ENCODE data around the gene KCMF1. TPM values are rescaled to one million over a fixed set of nuclear protein-coding genes. Genes with fewer than 3 reads are reported as not detected.

KCMF1 gene
- total and polyA plus RNA-seq, 2 of the 13 experiments (the other 11 are each of a cell fraction or from before 2014, with no cell fraction given) = 62.1 to 116 TPM

GRCh38 chr2:84963692-84964405, 7.1 kb upstream of the KCMF1 start (continued):
- TF ChIP-seq ZNF18 (CRISPR knock-in tag; IDR thresholded peaks at IDR 0.05; ENCODE audit: insufficient replicate concordance) = peak; percentile 75
- peak; percentile 84 for TF ChIP-seq ZNF317 (CRISPR knock-in tag; IDR thresholded peaks at IDR 0.05)
- TF ChIP-seq HOXD1 (CRISPR knock-in tag; IDR thresholded peaks at IDR 0.05) = peak; percentile 46; the same call in 1 of the 2 replicates
- 0 out of 2 replicates have a peak, but pooled peaks have one; percentile 22 for TF ChIP-seq ZNF34 (CRISPR knock-in tag; IDR thresholded peaks at IDR 0.05; ENCODE audit: borderline replicate concordance)
- TF ChIP-seq MYNN (CRISPR knock-in tag; IDR thresholded peaks at IDR 0.05; ENCODE audit: low read depth) = 0 out of 2 replicates have a peak, but pooled peaks have one; percentile 33
- no peak for TF ChIP-seq DBP (CRISPR knock-in tag; IDR thresholded peaks at IDR 0.05; ENCODE audit: not compliant biosample characterization)
- peak; percentile 99 for TF ChIP-seq ARID5B (CRISPR knock-in tag; IDR thresholded peaks at IDR 0.05)
- TF ChIP-seq TCF7 (IDR thresholded peaks at IDR 0.05; ENCODE audit: low read depth) = peak; percentile 58
- TF ChIP-seq POLR2G (IDR thresholded peaks at IDR 0.05; ENCODE audit: low read depth, low read length) = peak; percentile 51; the same call in 1 of the 2 replicates
- TF ChIP-seq ZNF83 (CRISPR knock-in tag; IDR thresholded peaks at IDR 0.05; ENCODE audit: borderline replicate concordance) = no peak
- TF ChIP-seq ZNF615 (CRISPR knock-in tag; IDR thresholded peaks at IDR 0.05; ENCODE audit: borderline replicate concordance) = no peak
- TF ChIP-seq RBAK (CRISPR knock-in tag; IDR thresholded peaks at IDR 0.05) = no peak
- TF ChIP-seq HDAC2 (CRISPR knock-in tag; IDR thresholded peaks at IDR 0.05) = peak; percentile 97
- no peak for TF ChIP-seq ZNF784 (CRISPR knock-in tag; IDR thresholded peaks at IDR 0.05; ENCODE audit: borderline replicate concordance)
- TF ChIP-seq, protein P1, sequence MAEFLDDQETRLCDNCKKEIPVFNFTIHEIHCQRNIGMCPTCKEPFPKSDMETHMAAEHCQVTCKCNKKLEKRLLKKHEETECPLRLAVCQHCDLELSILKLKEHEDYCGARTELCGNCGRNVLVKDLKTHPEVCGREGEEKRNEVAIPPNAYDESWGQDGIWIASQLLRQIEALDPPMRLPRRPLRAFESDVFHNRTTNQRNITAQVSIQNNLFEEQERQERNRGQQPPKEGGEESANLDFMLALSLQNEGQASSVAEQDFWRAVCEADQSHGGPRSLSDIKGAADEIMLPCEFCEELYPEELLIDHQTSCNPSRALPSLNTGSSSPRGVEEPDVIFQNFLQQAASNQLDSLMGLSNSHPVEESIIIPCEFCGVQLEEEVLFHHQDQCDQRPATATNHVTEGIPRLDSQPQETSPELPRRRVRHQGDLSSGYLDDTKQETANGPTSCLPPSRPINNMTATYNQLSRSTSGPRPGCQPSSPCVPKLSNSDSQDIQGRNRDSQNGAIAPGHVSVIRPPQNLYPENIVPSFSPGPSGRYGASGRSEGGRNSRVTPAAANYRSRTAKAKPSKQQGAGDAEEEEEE (CRISPR knock-in tag; IDR thresholded peaks at IDR 0.05; ENCODE audit: borderline replicate concordance) = 0 out of 2 replicates have a peak, but pooled peaks have one; percentile 84
- TF ChIP-seq MEIS2 (CRISPR knock-in tag; IDR thresholded peaks at IDR 0.05) = peak; percentile 79
- TF ChIP-seq SALL1 (CRISPR knock-in tag; IDR thresholded peaks at IDR 0.05) = peak; percentile 95
- TF ChIP-seq, protein P2, sequence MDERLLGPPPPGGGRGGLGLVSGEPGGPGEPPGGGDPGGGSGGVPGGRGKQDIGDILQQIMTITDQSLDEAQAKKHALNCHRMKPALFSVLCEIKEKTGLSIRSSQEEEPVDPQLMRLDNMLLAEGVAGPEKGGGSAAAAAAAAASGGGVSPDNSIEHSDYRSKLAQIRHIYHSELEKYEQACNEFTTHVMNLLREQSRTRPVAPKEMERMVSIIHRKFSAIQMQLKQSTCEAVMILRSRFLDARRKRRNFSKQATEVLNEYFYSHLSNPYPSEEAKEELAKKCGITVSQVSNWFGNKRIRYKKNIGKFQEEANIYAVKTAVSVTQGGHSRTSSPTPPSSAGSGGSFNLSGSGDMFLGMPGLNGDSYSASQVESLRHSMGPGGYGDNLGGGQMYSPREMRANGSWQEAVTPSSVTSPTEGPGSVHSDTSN (CRISPR knock-in tag; IDR thresholded peaks at IDR 0.05) = no peak
- peak; percentile 77 for TF ChIP-seq MXD4 (CRISPR knock-in tag; IDR thresholded peaks at IDR 0.05)
